ENCODE measurements around the gene KCNK3. TPM values are rescaled to one million over a fixed set of nuclear protein-coding genes. Genes with fewer than 3 reads are reported as not detected.
"Not testable (repeated sequence)": the region's sequence is repeated elsewhere in the genome, so short reads cannot be mapped to it uniquely, and the experiment has no call there.

The KCNK3 gene
- total RNA-seq, 1 experiment from 2014 or later: 32.8 TPM

DNA sequence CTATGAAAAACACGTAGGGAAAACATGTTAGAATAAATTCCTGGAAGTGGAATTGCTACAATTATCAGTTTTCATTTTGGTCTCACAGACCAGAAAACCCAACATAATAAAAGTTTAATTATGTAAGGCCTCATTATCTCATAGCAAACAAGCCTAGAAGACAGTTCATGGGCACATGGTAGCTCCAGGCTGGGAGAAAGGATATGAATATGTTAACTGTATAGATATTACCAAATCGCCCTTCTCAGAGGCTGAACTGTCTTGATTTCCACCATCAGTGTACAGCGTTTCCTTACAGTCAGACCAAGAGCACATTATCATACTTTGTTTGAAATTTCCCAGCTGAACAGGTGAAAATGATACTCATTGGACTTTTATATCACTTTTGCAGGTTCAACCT, 54.4 kb downstream of the KCNK3 start:
- H3K27me3 ChIP-seq (ENCODE audit: control insufficient read depth, insufficient read depth, low read length): no peaks in the 10 kb centered on the region
- H3K4me3 ChIP-seq (ENCODE audit: low read depth in 2 of 2, low read length in 2 of 2): no peak overlapping the region
- H3K27ac ChIP-seq (ENCODE audit: low read length): no peak overlapping the region
- BruUV-seq (replicated peaks): no TSS peak
- H3K36me3 ChIP-seq (ENCODE audit: control insufficient read depth, insufficient read depth, low read length): no peaks in the 10 kb centered on the region
- TF ChIP-seq, protein P1, sequence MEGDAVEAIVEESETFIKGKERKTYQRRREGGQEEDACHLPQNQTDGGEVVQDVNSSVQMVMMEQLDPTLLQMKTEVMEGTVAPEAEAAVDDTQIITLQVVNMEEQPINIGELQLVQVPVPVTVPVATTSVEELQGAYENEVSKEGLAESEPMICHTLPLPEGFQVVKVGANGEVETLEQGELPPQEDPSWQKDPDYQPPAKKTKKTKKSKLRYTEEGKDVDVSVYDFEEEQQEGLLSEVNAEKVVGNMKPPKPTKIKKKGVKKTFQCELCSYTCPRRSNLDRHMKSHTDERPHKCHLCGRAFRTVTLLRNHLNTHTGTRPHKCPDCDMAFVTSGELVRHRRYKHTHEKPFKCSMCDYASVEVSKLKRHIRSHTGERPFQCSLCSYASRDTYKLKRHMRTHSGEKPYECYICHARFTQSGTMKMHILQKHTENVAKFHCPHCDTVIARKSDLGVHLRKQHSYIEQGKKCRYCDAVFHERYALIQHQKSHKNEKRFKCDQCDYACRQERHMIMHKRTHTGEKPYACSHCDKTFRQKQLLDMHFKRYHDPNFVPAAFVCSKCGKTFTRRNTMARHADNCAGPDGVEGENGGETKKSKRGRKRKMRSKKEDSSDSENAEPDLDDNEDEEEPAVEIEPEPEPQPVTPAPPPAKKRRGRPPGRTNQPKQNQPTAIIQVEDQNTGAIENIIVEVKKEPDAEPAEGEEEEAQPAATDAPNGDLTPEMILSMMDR (IDR thresholded peaks at IDR 0.05): no peak
- TF ChIP-seq TCF7L2 (IDR thresholded peaks at IDR 0.05; ENCODE audit: low read depth, low read length): no peak
- TF ChIP-seq SIN3A (IDR thresholded peaks at IDR 0.05; ENCODE audit: borderline replicate concordance, insufficient read depth, low read depth, low read length): no peak
- TF ChIP-seq, protein P2, sequence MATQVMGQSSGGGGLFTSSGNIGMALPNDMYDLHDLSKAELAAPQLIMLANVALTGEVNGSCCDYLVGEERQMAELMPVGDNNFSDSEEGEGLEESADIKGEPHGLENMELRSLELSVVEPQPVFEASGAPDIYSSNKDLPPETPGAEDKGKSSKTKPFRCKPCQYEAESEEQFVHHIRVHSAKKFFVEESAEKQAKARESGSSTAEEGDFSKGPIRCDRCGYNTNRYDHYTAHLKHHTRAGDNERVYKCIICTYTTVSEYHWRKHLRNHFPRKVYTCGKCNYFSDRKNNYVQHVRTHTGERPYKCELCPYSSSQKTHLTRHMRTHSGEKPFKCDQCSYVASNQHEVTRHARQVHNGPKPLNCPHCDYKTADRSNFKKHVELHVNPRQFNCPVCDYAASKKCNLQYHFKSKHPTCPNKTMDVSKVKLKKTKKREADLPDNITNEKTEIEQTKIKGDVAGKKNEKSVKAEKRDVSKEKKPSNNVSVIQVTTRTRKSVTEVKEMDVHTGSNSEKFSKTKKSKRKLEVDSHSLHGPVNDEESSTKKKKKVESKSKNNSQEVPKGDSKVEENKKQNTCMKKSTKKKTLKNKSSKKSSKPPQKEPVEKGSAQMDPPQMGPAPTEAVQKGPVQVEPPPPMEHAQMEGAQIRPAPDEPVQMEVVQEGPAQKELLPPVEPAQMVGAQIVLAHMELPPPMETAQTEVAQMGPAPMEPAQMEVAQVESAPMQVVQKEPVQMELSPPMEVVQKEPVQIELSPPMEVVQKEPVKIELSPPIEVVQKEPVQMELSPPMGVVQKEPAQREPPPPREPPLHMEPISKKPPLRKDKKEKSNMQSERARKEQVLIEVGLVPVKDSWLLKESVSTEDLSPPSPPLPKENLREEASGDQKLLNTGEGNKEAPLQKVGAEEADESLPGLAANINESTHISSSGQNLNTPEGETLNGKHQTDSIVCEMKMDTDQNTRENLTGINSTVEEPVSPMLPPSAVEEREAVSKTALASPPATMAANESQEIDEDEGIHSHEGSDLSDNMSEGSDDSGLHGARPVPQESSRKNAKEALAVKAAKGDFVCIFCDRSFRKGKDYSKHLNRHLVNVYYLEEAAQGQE (IDR thresholded peaks at IDR 0.05; ENCODE audit: insufficient read depth in 1 of 2, low read depth in 2 of 2, low read length in 1 of 2): no peak
- no peak for TF ChIP-seq POLR2AphosphoS5 (IDR thresholded peaks at IDR 0.05; ENCODE audit: low read depth, low read length)
- in situ Hi-C loops (cut with HindIII; ENCODE audit: low pct_unique_long_range_greater_than_20kb, low sequenced_read_pairs): no loop called here
- ATAC-seq (no peak), DNase-seq (ENCODE audit: low read depth, low spot score) (no peak)
- ChIA-PET CTCF (no interaction called here), POLR2A (no interaction called here)
- no peaks in the 10 kb centered on the region for H3K9me3 ChIP-seq (ENCODE audit: control insufficient read depth, insufficient read depth, low read depth, low read length)
- intact Hi-C loops (cut with micrococcal nuclease; ENCODE audit: unreplicated experiment): no loop called here
- H3K4me1 ChIP-seq (ENCODE audit: control insufficient read depth, insufficient read depth, low read length): peaks cover 5% of the 10 kb centered on the region; the same call in 1 of the 2 replicates

DNA sequence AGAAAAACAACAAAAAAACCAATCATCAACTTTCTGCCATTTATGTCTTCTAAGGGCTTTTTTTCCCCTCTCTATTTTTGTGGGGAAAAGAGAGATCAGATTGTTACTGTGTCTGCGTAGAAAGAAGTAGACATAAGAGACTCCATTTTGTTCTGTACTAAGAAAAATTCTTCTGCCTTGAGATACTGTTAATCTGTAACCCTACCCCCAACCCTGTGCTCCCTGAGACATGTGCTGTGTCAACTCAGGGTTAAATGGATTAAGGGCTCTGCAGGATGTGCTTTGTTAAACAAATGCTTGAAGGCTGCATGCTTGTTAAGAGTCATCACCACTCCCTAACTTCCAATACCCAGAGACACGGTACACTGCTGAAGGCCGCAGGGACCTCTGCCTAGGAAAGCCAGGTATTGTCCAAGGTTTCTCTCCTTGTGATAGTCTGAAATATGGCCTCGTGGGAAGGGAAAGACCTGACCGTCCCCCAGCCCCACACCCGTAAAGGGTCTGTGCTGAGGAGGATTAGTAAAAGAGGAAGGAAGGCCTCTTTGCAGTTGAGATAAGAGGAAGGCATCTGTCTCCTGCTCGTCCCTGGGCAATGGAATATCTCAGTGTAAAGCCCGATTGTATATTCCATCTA, 57.4 kb downstream of the KCNK3 start:
- POLR2A ChIA-PET; BruUV-seq (replicated peaks); H3K4me3 ChIP-seq (ENCODE audit: low read depth in 2 of 2, low read length in 2 of 2); H3K36me3 ChIP-seq (ENCODE audit: control insufficient read depth, insufficient read depth, low read length); H3K27ac ChIP-seq (ENCODE audit: low read length); intact Hi-C loops (cut with micrococcal nuclease; ENCODE audit: unreplicated experiment); H3K27me3 ChIP-seq (ENCODE audit: control insufficient read depth, insufficient read depth, low read length); CTCF ChIA-PET; in situ Hi-C loops (cut with HindIII; ENCODE audit: low pct_unique_long_range_greater_than_20kb, low sequenced_read_pairs); H3K9me3 ChIP-seq (ENCODE audit: control insufficient read depth, insufficient read depth, low read depth, low read length); H3K4me1 ChIP-seq (ENCODE audit: control insufficient read depth, insufficient read depth, low read length); ATAC-seq; DNase-seq (ENCODE audit: low read depth, low spot score): not testable (repeated sequence)

DNA sequence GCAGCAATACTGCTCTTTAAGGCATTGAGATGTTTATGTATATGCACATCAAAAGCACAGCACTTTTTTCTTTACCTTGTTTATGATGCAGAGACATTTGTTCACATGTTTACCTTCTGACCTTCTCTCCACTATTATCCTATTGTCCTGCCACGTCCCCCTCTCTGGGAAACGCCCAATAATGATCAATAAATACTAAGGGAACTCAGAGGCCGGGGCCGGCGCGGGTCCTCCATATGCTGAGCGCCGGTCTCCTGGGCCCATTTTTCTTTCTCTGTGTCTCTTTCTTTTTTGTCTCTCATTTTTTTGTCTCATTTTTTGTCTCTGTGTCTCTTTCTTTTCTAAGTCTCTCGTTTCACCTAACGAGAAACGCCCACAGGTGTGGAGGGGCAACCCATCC, 57.9 kb downstream of the KCNK3 start:
- H3K4me3 ChIP-seq (ENCODE audit: low read depth in 2 of 2, low read length in 2 of 2); DNase-seq (ENCODE audit: low read depth, low spot score); ATAC-seq; in situ Hi-C loops (cut with HindIII; ENCODE audit: low pct_unique_long_range_greater_than_20kb, low sequenced_read_pairs); BruUV-seq (replicated peaks); intact Hi-C loops (cut with micrococcal nuclease; ENCODE audit: unreplicated experiment); H3K36me3 ChIP-seq (ENCODE audit: control insufficient read depth, insufficient read depth, low read length); H3K4me1 ChIP-seq (ENCODE audit: control insufficient read depth, insufficient read depth, low read length); H3K9me3 ChIP-seq (ENCODE audit: control insufficient read depth, insufficient read depth, low read depth, low read length); POLR2A ChIA-PET; H3K27me3 ChIP-seq (ENCODE audit: control insufficient read depth, insufficient read depth, low read length); CTCF ChIA-PET: not testable (repeated sequence)
- peak overlapping the region; percentile 7; the same call in 1 of the 2 replicates for H3K27ac ChIP-seq (ENCODE audit: low read length)
